Midbrain (tissue), 1 donor: ENCODE data around the gene TEAD1.

Experiments used
- DNase-seq: peaks from one replicate; lab custom pipeline; 2025; lab: John Stamatoyannopoulos, UW

Gene TEAD1

DNA sequence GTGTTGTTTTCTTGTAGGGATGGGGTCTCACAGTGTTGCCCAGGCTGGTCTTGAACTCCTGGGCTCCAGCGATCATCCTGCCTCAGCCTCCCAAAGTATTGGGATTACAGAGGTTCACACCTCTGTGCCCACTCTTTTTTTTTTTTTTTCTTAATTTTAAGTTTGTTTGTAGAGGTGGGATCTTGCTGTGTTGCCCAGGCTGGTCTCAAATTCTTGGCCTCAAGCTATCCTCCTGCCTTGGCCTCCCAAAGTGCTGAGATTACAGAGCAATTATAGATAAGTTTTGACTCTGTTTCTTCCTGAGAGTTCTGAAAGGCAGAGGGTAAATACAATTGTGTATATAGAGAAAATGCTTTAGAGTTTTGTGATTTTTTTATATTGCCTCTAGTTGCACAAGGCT, 160.4 kb downstream of the TEAD1 start:
- DNase-seq: no peak

DNA sequence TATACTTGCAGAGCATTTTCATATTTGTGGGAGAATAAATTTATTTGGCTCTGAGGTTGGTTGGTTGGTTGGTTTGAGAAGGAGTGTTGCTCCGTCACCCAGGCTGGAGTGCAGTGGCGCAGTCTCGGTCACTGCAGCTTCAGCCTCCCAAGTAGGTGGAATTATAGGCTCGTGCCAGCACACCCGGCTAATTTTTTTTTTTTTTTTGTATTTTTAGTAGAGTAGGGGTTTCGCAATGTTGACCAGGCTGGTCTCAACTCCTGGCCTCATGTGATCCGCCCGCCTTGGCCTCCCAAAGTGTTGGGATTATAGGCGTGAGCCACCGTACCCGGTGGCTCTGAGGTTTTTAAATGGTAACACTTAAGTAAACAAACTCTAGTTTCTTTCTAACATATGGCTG, 161.1 kb downstream of the TEAD1 start:
- DNase-seq: no peak

- DNase-seq: no peak
Measured at GRCh38 chr11:12838463-12839123, 164.4 kb downstream of the TEAD1 start.

DNA sequence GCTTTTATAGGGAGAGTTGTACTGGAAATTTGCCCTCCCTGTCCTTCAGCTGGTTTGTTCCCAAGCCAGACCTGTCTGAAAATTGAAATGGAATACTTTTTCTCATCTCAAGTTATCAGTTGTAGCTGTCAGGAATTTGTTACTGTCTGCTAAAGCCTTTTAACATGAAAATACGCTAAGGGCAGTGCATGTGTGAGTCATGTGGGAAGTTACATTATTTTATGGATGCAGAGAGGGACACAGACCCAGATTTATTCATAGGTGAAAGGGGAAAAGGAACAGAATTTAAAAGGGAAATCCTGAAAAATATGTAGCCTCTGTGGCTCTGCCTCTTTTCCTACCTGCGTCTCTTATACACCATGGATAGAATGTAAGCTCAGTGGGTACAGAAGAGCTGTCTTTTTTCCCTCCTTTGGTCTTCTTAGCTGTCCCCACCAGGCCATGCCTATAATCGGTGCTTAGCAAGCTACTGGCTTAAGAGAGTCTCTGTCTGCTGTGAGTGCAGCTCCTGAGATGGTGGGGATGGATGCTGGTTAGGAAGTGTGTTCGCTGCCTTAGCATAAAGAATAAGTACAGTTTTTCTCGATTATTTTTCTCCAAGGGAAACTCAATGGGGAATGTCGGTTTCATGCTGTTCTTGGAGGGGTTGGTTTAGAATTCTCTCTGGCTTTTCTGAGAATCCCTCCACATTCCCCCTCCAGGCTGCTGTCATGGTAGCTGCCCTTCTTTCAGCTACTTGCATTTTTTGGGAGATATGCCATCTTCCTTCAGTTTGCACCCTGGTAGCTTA, 166.8 kb downstream of the TEAD1 start:
- no peak for DNase-seq

GRCh38 chr11:12841946-12842630, 167.9 kb downstream of the TEAD1 start:
- DNase-seq: no peak

- DNase-seq: peak; percentile 32
Measured at GRCh38 chr11:12842933-12843636, 168.9 kb downstream of the TEAD1 start.

DNA sequence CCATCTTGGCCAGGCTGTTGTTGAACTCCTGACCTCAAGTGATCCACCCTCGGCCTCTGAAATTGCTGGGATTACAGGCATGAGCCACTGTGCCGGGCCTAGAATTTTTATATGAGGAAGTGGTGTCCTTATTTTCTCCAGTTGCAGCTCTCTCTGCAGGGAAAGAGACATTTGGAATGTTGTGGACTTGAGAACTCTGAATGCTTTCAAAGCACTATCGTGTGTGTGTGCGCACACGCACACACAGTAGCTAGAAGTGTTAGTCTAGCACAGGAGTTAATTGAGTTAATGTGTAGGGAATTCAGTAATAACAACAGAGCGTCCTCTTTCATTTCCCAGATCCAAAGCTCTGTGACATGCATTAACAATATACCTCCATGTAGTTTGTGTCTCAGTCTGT, 170.9 kb downstream of the TEAD1 start:
- DNase-seq: no peak

DNA sequence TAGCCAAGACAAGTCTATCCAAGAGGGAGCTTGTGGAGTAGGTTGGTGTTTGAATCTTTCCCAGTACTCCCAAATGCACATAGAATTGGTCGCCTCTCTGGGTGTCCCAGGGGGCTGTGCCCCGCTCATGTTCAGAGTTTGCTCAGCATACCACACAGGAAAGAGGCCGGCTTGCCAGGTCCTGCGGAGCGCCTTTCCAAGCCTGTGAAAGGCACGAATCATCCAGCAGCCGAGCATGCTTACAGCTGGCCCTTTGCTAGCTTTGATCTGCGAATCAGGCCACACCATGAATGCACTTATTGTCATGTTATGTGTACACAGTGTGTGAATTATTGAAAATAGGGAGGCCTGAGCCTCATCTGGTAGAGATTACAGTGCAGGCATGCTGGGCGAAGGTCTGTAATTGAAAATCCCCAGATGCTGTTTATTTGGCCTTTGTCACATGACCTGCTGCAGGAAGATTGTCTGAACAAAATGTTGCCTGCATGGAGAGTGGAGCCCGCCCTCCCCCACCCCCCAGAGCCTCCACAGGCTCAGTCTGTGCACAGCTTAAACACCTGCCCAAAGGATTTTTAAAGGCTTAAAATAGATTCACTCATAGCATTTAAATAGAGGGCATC, 171.6 kb downstream of the TEAD1 start:
- DNase-seq: peak; percentile 28

DNA sequence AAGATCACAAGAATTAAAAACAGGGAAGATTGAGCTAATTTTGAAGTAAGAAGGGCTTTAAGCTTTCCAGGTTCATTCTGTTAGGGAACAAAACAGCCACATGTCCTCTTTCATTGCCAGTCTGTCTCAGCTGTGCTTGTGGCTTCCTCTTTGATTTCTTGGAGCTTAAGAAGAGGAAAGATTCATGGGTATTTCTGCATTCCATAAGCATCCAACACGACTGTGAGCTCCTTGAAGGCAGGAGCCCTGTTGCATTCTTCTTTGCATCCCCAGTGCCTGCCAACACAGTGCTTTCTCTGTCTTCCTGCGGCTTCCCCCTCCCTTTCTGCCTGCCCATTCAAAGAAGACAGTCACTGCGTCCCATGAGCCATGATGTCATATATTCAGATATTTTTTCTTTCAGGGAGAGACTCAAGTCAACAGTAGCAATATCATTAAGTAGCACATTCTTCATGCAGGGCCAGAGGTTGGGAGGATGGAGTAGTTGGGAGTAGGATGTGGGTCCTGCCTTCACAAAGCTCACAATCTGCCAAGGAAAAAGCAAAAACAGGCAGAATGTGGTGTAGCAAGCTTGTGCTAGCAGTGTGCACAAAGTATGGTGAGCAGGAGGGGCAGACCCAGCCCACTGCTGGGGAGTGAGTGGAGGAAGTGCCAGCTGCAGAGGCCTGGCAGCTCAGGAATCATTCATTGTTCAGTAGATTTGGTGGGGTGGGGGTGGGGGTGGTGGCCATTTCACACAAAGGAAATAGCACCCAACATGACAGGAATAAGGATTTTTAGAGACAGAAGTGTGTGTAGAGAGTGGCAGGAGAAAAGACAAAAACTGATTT, 172.8 kb downstream of the TEAD1 start:
- DNase-seq: no peak

DNA sequence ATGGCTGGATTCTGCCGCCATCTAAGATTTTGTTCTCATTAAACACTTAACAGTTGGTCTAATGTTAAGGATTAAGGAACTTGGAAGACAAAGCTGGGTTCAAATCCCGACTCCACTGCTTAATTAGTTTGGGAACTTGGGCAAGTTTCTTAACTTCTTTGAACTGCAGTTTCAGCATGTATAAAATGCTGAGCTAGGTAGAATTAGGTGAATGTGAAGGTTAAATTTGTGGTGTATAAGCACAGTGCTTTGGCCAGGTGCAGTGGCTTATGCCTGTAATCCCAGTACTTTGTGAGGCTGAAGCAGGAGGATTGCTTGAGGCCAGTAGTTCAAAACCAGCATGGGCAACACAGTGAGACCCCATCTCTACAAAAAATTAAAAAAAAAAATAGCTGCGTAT, 174.2 kb downstream of the TEAD1 start:
- DNase-seq: no peak

GRCh38 chr11:12853325-12853651, 179.1 kb downstream of the TEAD1 start:
- no peak for DNase-seq

- no peak for DNase-seq
Measured at GRCh38 chr11:12853652-12854296, 179.6 kb downstream of the TEAD1 start.

GRCh38 chr11:12854297-12854661, 180.1 kb downstream of the TEAD1 start:
- DNase-seq: no peak

DNA sequence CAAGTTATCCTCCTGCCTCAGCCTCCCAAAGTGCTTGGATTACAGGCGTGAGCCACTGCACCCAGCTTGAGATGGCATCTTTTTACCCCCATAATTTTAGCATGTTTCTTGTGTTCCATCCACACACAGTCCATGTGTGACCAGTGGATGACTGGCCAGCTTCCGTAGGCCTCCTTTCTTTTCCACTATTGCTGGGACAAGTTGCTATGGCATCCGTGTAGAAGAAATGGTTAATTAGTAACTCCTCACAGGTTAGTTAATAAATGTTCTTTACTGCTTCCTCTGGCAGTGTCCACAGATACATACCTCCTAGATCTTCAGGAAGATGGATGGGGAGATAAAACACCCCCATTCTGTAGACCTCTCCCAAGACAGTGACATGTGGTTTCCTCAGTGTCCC, 180.6 kb downstream of the TEAD1 start:
- DNase-seq: no peak

GRCh38 chr11:12856338-12856737, 182.1 kb downstream of the TEAD1 start:
- no peak for DNase-seq

DNA sequence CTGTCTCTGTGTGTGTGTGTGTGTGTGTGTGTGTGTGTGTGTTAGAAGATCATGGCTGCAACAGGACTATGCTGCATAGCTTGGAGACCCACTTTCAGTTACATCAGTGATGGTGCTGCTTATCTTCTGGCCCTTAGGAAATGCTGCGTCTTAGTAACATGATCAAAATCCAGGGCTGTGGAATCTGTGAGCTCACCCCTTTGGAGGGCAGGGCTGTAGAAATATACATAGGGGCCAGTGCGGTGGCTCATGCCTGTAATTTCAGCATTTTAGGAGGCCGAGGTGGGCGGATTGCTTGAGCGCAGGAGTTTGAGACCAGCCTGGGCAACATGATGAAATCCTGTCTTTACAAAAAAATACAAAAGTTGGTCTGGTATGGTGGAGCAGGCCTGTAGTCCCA, 183.4 kb downstream of the TEAD1 start:
- no peak for DNase-seq

- no peak for DNase-seq
Measured at GRCh38 chr11:12859872-12860657, 185.8 kb downstream of the TEAD1 start.

- no peak for DNase-seq
Measured at GRCh38 chr11:12860827-12861226, 186.6 kb downstream of the TEAD1 start.

GRCh38 chr11:12862696-12863469, 188.7 kb downstream of the TEAD1 start:
- DNase-seq: peak; percentile 59
